ENCODE results near the gene ALG8.
"Not testable (repeated sequence)": the region's sequence is repeated elsewhere in the genome, so short reads cannot be mapped to it uniquely, and the experiment has no call there.

Gene ALG8

DNA sequence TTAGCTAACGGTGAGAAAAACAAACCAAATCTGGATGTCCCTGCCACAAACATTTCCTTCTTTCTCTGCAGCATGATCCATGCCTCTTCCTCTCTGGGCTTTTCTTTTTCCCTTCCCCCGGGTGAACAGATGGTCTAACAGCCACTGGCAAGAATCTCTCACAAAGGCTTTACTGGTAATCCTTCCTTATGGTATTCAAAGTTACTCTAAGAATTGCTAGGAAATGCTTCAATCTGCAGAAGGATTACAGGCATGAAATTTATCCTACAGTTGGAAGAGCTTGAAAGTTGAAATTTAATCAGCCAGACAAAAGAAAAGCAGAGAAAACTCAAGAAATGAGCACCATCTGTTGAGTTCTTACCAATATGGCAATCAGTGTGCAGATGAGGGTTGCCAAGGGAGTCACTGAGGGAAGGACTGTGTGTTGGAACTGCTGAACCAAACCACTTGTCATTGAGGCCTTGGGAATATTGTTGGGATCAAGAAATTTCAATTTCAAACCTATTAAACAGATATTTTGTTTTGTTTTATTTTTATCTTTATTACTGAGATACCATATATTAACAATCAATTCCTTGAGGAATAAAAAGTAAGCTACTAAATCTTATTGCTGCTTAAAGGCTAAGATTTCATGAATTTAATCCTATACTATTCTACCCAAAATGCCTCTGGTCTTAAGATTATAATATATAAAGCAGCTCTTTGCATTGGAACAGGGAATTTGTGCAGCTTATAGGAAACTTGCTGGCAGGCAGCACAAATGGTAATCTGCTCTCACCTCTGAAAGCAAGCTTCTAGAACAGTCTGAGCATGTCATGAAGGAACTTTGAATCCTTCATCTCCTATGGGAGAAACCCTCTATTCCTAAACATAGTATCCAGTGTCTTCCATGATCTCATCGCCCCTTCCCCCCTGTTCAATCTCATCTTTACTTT lies 30.1 kb downstream of the ALG8 start:
- in situ Hi-C loops (cut with HindIII; ENCODE audit: low sequenced_read_pairs) = no loop called here

DNA sequence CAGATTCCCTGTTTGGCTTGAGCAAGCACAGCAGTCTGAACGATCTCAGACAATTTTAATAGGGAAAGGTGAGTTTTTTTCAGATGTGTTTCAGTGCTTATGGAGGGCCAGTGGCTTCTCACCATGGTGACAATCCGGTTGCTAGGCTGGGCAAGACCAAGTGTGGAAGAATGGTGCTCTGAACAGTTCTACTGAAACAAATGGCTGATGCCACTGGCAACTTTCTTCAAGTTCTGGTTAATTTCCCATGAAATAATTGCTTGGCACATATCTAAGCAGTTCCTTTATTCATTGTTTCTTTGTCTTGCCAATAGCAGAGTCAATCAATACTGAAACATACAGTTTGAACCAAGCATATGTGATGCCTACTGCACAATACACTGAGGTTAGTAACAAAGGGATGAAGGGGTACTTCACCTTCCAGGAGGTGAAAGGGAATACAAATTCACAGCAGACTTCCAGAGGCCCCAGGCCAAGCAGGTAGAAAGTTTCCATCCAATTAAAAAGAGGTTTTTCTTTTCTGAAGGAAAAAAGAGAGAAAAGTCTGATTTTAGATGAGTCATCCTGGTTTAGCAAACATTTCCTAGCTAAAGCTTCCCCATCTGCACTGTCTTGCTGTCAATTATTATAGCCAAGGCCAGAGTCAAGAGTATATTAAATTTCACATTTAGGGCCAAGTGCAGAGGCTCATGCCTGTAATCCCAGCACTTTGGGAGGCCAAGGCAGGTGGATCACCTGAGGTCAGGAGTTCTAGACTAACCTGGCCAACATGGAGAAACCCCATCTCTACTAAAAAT lies 38.6 kb downstream of the ALG8 start:
- in situ Hi-C loops (cut with HindIII; ENCODE audit: low sequenced_read_pairs) = no loop called here

DNA sequence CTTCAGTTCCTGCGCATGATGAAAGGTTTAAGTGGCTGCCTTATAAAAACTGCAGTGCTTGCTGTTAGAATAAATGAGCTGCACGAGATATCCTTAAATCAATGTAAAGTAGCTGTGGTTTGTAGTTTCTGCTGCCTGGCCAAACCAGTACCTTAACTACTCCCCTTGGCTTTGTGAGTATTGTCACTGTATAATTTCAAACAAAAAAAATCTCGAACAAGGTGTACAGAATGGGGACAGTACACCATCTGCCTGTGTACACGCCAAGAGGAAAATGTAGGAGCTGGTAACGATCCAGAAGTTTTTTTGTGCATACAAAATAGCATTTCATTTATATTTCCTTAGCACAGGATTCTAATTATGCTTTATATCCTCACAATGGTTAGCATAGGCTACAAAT lies 39.2 kb downstream of the ALG8 start:
- in situ Hi-C loops (cut with HindIII; ENCODE audit: low sequenced_read_pairs) = no loop called here

DNA sequence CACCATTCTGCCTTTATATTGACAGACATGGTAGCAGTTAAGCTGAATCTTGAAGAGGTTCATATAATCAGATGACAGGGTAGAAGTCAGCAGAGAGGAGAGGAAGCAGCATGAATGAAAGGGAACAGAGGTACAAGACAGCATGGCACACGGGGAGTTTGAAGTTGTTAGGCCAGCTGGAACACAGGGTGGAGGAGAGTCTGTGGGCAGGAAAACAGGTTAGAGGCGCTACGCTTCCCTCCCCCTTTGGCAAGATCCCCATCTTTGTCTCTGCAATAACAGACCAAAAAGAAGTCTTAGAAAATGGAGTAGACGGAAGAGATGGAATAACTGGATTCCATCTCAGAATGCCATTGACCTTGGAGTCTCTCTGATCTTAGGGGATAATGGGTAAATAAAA lies 39.8 kb downstream of the ALG8 start:
- in situ Hi-C loops (cut with HindIII; ENCODE audit: low sequenced_read_pairs) = no loop called here

DNA sequence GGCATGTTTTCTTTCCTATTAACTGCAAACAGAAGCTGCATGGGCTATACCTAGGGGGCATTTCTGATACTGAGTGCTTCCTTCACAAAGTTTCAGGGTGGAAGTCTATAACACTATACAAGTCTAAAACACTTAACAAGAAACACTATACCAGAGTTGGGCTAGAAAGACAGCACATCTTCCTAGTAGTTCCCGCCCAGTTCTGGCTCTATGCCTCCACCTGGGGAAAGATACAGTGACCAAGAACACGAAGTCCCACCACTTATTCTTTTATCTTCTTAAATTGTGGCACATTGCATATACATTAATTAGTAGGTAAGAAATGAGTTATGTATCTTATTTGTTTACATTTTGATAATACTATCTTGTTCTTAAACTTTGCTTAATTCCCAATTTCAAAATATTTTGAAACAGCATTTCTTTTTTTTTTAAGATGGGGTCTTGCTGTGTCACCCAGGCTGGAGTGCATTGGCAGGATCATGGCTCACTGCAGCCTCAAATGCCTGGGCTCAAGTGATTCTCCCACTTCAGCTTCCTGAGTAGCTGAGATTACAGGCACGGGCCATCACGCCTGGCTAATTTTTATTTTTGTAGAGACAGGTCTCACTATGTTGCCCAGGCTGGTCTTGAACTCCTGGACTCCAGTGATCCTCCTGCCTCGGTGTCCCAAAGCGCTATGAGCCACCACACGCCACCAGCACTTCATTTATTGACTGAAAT lies 41.6 kb downstream of the ALG8 start:
- in situ Hi-C loops (cut with HindIII; ENCODE audit: low sequenced_read_pairs) = no loop called here

DNA sequence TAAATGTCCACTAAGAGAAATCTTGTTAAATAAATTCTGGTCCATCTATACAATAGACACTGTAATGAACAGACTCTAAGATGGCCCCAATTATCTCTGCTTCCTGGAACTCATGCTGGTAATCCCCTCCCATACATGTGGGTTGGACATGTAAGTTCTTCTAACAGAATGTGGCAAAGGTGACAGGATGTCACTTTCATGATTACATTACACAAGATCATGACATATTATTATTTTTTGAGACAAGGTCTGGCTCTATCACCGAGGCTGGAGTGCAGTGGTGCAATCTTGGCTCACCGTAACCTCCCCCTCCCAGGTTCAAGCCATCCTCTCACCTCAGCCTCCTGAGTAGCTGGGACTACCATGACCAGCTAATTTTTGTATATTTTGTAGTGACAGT lies 45.2 kb downstream of the ALG8 start:
- in situ Hi-C loops (cut with HindIII; ENCODE audit: low sequenced_read_pairs) = no loop called here

DNA sequence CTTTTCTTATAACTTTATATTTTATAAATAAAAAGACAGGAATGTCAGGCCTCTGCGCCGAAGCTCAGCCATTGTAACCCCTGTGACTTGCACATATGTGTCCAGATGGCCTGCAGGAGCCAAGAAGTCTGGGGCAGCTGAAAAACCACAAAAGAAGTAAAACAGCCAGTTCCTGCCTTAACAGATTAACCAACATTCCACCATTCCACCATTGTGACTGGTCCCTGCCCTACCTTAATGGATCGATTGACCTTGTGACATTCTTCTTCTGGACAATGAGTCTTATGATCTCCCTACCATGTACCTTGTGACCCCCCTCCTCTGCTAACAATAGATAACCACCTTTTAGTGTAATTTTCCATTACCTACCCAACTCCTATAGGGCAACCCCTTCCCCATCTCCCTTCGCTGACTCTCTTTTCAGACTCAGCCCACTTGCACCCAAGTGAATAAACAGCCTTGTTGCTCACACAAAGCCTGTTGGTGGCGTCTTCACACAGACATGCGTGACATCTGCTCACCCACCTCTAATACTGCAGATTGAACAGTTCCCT lies 52.8 kb downstream of the ALG8 start:
- in situ Hi-C loops (cut with HindIII; ENCODE audit: low sequenced_read_pairs) = not testable (repeated sequence)

DNA sequence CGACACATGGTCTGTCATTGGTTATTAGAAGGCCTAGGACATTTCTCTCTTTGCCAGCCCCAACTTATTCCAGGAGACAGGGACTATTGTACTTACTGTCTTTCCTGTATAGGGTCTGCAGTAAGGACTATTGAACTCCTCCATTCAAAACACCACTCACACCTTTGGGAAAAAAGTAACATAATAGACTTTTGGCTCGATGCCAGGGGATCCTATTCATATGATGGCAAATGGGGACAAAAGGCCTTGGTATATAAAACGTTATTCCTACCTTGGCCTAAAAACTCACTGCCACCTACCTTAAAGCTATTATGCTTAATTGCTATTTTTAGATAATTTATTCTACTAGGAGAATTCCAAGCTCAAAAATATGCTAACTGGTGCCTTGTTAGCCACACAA lies 53.5 kb downstream of the ALG8 start:
- in situ Hi-C loops (cut with HindIII; ENCODE audit: low sequenced_read_pairs) = no loop called here

DNA sequence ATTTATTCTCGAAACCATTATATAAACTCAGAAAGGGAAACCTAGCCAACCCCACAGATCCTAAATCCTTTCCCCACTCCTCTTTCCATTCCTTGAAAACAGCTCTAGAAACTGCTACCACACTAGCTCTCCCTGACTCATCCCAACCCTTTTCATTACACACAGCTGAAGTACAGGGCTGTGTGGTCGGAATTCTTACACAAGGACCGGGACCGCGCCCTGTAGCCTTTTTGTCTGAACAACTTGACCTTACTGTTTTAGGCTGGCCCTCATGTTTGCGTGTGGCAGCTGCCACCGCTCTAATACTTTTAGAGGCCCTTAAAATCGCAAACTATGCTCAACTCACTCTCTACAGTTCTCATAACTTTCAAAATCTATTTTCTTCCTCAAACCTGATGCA lies 54.9 kb downstream of the ALG8 start:
- in situ Hi-C loops (cut with HindIII; ENCODE audit: low sequenced_read_pairs) = not testable (repeated sequence)

DNA sequence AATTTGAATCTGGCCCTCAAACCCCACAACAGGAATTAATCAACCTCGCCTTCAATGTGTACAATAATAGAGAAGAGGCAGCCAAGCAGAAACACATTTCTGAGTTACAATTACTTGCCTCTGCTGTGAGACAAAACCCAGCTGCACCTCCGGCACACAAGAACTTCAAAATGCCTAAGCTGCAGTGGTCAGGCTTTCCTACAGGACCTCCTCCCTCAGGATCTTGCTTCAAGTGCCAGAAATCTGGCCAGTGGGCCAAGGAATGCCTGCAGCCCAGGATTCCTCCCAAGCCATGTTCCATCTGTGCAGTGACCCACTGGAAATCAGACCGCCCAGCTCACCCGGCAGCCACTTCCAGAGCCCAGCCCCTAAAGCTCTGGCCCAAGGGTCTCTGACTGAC lies 56.4 kb downstream of the ALG8 start:
- in situ Hi-C loops (cut with HindIII; ENCODE audit: low sequenced_read_pairs) = no loop called here

DNA sequence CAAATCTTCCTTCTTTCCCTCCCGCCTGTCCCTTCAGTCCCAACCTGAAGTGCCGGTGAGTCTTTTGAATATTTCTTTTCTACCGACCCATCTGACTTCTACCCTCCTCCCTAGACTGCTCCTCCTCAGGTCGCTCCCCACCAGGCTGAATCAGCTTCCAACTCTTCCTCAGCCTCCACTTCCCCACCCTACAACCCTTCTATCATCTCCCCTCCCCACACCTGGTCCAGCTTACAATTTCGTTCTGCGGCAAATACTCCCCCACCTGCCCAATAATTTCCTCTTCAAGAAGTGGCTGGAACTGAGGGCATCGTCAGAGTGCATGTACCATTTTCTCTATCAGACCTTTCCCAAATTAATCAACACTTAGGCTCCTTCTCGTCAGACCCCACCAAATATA lies 57.3 kb downstream of the ALG8 start:
- in situ Hi-C loops (cut with HindIII; ENCODE audit: low sequenced_read_pairs) = no loop called here

DNA sequence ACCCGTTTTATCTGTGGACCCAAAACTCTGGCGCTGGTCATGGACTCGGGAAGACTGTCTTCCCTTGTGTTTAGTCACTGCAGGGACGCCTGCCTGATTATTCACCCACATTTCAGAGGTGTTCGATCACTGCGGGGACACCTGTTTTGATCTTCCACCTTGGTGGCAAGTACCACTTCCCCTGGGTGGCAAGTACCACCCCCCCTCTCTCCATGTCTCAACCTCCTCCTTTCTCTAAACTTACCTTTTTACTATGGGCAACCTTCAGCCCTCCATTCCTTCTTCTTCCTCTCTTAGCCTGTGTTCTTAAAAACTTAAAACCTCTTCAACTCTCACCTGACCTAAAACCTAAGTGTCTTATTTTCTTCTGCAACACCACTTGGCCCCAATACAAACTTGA lies 57.8 kb downstream of the ALG8 start:
- in situ Hi-C loops (cut with HindIII; ENCODE audit: low sequenced_read_pairs) = no loop called here

DNA sequence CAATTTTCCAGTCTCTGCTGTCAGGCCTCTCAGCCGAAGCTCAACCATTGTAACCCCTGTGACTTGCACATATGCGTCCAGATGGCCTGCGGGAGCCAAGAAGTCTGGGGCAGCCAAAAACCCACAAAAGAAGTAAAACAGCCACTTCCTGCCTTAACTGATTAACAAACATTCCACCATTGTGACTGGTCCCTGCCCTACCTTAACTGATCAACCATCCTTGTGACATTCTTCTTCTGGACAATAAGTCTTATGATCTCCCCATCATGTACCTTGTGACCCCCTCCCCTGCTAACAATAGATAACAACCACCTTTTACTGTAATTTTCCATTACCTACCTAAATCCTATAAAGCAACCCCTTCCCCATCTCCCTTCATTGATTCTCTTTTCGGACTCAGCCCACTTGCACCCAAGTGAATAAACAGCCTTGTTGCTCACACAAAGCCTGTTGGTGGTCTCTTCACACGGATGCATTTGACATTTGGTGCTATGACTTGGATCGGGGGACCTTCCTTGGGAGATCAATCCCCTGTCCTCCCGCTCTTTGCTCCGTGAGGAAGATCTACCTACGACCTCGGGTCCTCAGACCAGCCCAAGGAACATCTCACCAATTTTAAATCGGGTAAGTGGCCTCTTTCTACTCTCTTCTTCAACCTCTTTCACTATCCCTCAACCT lies 58.5 kb downstream of the ALG8 start:
- in situ Hi-C loops (cut with HindIII; ENCODE audit: low sequenced_read_pairs) = no loop called here

DNA sequence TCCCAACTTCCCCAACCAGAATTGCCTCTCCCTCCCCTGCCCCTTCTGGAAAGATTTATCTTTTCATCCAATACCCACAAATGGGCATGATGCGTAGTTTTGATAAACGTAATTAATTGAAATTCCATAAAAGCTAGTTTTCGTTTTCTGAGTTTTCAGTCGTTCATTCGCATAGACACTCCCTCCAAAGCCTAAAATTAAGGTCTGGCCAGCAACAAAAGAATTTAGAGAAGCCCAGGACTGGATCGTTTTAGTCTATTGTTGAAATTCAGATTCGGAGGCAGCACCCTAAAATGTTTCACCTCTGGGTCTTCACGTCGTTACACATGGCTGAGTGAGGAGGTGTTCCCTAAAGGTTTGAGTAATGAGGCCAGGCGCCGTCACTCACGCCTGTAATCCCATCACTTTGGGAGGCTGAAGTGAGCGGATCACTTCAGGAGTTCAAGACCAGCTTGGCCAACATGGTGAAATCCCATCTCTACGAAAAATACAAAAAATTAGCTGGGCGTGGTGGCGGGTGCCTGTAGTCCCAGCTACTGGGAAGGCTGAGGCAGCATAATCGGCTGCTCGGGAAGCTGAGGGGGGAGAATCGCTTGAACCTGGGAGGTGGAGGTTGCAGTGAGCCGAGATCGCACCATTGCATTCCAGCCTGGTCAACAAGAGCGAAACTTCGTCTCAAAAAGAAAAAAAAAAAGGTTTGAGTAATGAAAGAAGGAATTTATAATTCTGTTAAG lies 59.2 kb downstream of the ALG8 start:
- in situ Hi-C loops (cut with HindIII; ENCODE audit: low sequenced_read_pairs) = no loop called here

DNA sequence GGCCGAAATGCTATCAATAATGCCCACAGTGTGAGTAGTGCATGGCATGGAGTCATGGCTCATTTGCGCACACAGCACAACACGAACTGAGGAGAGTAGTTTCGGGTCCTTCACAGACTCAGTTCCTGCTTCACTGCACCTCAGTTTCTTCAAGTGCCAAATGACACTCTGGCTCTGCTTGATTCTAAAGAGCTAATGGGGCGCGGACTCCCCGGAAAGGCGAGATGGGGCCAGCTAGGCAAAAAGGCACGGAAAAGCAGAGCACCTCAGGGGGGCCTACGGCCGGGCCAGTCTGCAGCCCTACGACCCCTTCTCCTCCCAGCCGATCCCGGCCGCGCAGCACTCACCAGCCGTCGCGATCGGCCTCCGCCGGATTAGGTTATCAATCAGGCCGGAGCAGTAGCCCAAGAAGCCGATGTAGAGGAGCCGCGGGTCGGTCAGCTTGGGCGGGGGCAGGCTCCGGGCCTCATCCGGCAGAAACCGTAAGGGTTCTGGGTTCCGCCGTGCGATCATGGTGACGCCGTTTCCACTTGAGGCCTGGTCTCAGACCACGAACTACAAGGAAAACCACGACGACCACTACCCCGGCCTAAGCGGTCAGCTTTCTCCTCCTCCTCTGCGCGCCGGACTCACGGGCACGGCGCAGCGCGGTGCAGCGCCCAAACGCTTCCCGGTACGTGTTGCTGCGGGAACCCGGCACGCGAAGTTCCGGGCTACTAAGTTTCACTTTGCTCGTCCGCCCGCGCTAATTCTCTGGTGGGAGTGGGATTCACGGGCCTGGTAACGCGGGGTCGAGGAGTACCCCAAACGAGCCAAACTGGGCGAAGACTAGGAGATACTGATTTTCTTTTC lies 60.0 kb downstream of the ALG8 start, which contains the start of gene NDUFC2:
NDUFC2 (minus strand) TSS at position 631 of the 852 bp plus-strand sequence; CDS start at position 513, 118 bp downstream.
- in situ Hi-C loops (cut with HindIII; ENCODE audit: low sequenced_read_pairs) = no loop called here

DNA sequence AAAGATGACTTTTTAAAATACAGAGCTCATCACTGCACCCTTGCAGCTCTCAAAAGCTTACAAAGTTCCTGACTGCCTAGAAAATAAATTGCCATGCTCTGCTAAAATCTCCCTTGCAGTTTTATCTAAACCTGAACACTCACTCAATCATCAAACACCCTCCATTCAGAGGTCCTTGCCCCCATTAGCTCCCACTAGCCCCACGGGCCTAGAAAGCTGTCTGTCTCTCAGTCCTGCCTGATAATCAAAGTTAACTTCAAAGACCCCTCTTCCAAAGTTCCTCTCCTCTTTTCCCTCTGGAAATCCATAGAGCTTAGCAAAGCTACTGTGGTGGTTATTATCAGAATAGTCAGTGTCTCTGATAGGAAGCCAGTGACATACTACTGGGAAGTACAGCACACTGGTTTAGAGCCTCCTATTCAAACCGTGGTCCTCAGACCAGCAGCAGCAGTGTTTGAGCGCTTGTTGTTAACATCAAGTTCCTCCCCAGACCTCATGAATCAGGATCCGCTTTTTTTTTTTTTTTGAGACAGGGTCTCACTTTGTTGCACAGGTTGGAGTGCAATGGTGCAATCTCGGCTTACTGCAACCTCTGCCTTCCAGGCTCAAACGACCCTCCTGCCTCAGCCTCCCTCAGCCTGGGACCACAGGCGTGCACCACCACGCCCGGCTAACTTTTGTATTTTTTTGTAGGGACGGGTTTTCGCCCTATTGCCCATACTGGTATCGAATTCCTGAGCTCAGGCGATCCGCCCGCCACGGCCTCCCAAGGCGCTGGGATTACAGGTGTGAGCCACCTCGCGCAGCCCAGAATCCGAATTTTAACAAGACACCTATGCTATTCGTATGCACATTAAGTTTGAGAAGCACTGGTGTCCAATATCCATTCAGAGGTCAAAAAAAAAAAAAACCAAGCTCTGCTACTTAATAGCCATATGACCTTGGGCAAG lies 60.9 kb downstream of the ALG8 start:
- in situ Hi-C loops (cut with HindIII; ENCODE audit: low sequenced_read_pairs) = no loop called here

DNA sequence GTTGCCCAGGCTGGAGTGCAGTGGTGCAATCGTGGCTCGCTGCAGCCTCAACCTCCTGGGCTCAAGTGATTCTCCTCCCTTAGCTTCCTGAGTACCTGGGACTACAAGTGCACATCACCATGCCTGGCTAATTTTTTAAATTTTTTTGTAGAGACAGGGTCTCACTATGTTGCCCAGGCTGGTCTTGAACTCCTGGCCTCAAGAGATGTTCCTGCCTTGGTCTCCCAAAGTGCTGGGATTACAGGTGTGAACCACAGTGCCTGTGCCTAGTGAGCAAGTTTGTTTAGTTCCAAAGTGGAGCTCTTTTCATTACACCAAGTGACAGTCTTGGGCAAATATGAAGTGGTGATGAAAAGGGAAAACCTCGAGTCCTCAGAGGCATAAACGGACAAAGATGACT lies 61.8 kb downstream of the ALG8 start:
- in situ Hi-C loops (cut with HindIII; ENCODE audit: low sequenced_read_pairs) = not testable (repeated sequence)

All from DLD1 (cell line).